ENCODE results near the gene MAP3K20.

MAP3K20 gene

DNA sequence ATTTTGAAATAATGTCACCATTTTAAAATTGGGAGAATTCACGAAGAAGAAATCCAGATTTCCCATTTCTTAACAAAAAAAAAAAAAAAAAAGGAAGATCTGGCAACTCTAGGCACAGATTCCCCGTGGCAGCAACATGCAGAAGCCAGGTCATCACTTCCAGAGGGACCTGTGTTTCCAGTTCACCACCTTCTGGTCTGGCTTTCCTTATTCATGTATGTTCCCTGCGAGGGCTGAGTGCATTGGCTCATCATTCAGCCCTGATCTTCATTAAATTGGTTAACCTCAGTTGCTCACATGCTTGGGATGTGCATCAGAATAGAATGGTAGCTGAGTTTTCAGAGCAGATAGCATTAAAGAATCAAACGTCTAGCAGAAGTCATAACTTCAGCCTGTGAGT lies 25.0 kb upstream of the MAP3K20 start:
- DNase-seq (ENCODE audit: low read depth, low spot score): no peak

DNA sequence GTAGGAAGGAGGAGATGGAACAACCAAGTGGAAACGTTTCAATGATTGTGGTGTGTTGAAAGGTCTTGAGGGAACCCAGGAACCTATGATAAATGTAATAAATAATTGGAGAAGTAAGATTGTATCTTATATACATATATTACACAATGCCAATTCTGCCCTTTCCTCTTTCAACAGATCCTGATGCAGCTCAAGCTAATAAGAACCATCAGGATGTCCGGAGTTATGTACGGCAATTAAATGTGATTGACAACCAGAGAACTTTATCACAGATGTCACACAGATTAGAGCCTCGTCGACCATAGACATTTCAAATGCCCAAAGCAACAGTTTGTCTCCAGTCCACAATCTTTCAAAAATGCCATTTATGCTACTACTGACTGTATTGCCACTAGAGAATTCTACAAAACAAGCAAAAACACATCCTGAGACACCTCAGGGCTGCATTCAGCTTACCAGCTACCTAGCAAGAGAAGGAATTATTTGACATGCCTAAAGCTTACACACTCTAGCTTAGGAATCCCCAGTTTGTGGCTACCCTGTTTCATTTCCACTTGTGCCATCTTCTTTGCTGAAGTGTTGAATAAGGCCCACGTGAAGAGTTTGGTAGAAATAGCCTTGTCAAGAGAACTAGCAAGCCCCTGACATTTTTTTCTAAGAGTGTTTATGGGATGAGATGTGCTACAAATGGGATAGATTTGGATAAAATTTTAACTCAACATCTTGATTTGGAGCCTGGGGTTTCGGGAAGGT lies 24.0 kb upstream of the MAP3K20 start:
- no peak for DNase-seq (ENCODE audit: low read depth, low spot score)

DNA sequence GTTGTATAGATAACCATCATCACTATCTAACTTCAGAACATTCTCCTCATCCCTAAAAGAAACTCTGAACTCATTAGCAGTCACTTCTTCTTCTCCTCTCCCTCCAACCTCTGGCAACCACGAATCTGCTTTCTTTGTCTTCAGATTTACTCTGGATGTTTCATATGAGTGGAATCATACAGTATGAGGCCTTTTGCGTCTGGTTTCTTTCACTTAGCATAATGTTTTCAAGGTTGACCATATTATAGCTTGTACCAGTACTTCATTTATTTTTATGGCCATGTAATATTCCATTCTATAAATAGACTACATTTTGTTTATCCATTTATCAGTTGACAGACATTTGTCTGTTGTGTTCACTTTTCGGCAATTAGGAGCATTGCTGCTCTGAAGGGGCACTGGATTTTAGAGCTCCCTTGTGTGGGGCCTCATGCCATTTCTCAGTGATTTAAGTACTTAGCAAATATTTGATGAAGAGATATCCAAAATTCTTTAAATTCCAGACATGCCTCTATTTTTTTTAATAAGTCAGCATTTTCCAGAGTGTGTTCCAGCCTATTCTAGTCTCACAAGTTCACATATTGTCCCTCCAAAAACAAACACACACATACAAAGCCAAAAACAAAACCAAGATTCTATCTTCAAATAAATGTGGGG lies 22.5 kb upstream of the MAP3K20 start:
- DNase-seq (ENCODE audit: low read depth, low spot score): no peak

DNA sequence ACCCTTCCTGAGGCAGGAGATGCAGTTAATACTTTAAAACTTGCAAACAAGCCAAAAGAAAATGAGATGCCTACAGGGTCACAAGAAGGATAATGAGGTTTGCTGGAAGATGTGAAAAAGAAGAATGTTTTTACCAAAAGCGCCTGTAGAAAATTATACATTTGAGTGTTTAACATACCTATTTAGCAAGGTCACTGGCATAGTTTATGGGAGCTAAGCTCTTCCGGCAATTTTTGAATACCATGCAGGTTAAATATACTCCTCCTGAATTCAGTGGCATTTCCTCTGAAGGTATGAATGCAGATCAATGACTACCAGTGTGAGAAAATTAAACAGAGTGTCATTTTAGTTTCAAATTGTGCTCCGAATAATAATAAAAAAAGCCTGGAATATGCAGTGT lies 21.2 kb upstream of the MAP3K20 start:
- no peak for DNase-seq (ENCODE audit: low read depth, low spot score)

DNA sequence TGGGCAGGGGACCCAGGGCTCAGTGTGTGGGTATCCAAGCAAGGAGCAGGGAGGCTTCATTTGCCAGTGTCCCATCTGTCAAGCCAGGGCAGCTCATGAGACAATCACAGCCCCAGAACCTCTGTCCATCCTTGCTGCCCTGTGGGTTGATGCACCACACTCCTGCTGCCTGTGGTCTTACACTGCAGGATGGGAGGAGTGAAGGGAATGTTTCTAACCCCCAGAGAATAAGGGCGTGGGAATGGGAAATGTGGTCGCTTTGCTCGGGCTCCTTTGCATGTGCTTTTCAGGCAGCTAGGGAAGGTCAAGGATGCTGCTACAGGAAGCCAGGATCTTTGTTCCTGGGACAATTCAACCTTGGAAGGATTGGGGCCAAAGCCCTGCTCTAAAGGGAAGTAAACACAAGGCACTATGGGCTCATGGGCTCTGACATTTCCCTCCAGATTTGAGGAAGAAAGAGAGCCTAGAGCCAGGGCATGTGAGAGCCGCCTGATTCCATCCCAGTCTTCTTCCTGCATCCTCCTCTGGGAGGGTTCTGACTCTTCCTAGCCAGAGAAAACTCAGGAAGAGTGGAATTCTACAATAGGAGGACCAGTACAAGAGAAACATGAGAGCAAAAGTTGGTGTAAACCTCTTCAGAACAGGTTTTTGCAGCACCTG lies 18.8 kb upstream of the MAP3K20 start:
- DNase-seq (ENCODE audit: low read depth, low spot score): no peak

DNA sequence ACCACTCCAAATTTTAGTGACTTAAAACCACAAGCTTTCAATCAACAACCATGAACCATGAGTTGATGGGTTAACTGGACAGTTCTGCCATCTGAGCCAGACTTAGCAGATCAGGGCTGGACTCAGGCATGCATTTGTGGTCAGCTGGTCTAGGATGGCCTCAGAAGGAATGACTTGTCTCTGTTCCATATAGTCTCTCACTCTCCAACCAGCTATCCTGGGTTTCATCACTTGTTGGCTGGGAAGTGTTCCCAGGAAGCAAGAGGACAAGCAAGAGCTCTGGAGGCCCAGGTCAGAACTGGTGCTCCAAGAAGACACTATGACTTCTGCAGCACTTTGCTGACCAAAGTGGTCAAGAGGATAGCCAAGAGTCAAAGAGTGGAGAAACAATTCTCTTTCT lies 17.5 kb upstream of the MAP3K20 start:
- no peak for DNase-seq (ENCODE audit: low read depth, low spot score)

DNA sequence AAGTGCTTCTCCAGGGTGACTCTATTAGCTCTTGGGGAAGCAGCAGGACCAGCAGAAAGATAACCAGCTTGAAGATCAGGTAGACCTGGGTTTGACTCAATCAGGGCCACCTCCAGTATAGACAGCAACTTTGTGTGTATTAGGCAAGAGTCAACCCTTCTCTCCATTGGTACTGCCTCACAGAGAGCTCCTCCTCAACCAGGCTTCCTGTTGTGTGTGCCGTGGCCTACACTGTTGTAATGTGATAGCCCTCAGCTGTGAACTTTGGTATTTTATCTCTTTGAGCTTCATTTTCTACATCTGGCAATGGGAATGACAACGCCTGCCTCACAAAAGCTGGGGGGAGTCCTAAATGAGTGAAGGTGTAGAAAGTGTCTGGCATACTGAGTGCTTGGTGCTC lies 17.0 kb upstream of the MAP3K20 start:
- no peak for DNase-seq (ENCODE audit: low read depth, low spot score)

DNA sequence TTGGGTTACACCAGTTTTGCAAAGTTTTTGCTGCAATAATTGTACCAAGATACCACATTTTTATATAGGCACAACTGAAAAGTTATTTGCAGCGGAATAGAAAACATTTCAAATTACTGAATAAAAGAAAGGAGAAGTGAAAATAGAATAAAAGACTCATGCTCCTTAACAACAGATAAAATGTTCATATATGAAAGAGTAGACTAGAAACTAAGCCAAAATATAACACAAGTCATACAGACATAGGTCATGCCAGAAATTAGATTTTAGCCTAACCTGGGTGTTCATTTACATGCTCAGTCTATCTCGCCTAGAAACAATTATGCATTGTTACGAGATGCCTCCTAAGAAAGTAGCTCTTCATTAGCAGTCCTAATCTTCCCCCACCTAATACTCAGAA lies 16.4 kb upstream of the MAP3K20 start:
- no peak for DNase-seq (ENCODE audit: low read depth, low spot score)

DNA sequence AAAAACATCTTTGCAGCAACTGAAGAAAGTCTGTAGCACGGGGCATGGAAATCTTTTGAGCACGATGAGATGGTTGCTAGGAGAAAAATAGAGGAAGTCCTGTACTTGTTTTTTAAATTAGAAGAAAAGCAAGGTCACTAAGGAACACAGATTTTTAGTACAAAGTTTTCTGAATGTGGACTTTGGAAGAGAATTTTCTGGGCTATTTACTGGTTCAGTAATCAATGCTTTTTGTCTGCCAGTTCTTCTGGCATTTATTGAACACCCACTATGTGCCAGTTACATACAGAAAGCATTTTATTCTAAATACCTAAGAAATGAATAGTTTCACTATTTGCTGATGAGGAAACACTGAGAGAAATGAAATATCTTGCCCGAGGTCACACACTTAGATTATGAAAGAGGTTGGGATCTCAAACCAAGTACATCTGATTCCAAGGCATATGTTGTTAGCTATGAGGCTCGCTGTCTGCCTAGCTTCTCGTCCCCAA lies 15.6 kb upstream of the MAP3K20 start:
- DNase-seq (ENCODE audit: low read depth, low spot score): no peak

DNA sequence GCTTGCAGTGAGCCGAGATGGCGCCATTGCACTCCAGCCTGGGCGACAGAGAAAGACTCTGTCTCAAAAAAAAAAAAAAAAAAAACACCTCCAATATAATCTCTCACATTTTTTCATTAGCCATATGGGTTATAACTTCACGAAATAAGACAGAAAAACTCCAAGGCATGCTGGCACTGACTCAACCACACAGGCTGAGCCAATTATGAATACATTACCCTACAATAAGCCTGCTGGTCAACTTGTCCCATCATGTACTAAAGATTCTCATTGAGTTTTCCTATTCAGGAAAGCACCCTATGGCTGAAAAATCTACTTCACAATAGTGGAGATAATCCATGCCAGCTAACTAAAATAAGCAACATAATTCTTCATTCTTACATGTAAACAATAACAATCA lies 12.8 kb upstream of the MAP3K20 start:
- DNase-seq (ENCODE audit: low read depth, low spot score): no peak

DNA sequence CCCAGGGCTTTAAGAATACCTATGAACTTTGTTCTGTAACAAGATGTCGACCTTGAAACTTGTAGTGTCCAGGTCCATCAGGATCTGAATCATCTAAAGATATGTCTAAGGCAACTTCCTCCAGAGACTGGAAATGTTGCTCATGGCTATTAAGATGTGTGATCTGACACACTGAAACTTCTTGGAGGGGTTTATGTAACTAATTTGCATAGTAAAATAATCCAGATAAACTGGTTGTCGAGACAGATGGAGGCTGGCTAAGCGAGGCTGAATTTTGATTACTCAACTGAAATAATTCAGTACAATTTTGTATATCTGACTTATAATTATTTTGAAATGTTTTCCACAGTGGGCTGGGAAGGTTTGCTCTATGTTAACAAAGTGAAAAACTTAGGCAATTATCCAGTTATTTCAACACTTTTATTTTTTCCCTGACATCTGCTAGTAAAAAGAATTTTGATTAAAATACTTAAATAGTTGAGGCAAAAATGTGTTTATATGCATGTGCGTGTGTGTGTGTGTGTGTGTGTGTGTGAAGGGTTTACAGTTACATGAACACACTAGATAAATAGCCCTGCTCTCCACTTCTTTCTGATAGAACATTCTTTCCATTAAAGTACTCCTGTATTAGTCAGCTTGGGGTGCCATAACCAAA lies 11.4 kb upstream of the MAP3K20 start:
- no peak for DNase-seq (ENCODE audit: low read depth, low spot score)

DNA sequence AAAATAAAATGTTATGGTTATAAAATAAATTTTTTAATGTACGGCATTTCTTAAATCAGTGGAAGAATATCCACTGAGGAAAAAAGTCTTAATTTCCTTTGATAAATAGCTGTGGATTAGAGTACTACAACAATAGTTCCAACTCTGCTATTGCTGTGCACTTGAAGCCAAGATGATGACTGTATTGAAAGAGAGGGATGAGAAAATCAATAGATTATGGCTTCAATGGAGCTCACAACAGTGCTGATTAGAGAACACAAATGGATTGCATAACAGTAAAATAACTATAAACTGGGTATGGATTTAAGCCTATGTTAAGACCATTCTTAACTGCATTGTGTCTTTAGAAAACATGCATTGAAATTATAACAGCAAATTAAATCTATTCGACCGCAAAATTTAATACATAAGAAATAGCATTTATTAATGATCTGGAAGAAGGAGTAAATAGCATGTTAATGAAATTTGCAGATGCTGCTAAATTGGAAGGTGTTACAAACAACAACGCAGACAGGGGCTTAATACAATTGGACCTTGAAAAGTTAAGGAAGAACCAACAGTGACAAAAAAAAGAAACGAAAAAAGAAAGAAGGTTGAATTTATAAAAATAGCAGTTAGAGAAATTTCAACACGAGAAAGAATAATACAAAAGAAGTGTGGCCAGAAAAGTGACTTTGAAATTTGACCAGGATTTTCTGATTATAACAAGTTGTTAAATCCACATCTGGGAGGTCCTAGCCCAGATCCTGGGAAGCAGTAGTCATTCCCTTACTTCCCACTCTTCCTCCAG lies 8.6 kb upstream of the MAP3K20 start:
- DNase-seq (ENCODE audit: low read depth, low spot score): no peak

DNA sequence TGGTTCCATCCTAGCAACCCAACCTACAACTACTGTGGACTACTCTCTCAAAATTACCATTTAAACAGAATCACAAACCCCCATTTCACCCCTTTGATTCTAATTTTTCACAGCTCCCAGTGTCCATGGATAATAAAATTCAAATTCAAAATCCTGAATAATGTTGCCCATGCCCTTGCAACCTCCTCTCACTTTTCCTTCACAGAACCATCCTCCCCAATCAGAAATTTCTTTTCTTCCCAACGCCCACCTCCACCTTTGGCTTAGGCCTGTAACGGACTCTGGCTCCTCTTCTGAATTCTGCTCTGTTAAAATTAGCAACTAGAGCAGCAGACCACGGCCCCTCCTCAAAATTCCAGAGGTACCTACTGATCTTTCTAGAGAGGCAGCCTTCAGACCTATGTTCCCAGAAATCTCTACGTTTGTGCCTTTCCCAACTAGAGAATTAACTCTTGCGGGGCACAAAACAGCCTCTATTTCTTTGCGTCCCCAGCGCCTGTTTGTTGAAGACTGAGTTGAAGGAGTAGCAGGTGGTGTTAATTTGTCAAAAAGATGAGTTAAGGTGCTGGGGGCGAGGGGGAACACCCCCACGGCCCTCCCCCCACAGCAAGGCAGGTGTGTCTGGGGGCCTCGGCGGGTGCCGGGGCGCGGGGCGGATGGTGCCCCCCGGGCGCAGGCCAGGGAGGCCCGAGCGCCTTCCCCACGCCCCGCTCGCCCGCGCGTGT lies 428 bp upstream of the MAP3K20 start:
- DNase-seq (ENCODE audit: low read depth, low spot score): no peak

DNA sequence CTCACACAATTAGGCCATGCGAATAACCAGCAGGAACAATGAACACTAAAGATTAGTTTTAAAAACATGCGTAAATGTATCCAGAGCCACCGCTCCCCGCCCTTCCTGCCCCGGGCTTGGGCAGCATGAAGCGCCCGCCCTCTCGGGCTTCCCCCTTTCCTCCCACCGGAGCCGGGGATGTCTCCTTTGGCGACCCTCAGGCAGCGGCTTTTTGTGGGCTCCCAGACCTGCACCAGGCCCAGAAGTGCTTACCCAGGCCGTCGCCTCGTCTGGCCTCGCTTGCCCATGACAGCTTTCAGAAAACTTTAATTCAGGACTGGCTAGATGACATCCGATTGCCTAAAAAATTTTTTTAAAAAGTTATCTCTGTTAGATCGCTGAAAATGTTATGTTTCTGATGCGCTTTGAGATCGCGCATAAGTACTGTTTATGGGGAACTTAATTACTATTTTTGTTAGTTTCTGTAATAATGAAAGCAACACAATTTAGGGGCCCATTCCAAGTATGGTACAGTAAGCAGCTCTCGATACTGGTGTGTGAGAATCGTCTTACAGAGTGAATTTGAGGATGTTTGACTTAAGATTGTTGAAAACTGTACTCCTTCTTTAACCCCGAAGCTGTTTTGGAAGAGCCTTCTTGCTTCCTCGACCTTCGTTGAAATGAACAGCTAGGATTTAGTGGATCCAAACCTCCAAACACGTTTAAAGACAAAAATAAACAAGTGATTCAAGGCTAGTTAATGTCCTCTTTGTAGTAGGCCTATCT lies 1.1 kb downstream of the MAP3K20 start:
- DNase-seq (ENCODE audit: low read depth, low spot score): no peak

DNA sequence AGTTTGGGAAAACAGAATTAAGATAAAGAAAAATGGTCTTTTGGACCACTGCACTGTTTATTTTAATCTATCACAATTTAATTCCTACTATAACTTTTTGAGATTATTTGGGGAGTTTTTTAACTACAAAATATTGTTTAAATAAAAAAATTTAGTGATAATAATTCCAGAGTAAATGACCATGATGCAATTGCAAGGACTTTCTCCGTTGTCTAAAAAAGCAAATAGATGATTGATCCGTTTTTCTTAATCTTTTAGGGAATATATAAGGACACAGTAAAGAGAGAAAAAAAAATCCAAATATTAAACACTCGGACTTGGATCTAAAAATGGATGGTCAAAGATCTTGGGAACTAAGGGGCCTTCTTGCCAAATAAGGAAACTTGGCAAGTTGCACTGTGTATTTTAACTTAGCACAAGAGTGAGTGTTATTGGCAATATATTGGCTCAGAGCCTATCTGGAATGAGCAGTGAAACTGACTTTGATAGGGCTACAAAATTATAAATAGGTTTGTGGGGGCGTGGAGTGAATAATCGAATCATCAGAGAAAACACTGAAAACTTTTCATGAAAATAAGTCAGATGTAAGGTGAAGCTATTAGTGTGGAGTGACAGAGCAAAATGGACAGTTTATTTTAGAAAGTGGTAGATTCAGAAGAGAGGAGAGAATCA lies 2.0 kb downstream of the MAP3K20 start:
- DNase-seq (ENCODE audit: low read depth, low spot score): no peak

DNA sequence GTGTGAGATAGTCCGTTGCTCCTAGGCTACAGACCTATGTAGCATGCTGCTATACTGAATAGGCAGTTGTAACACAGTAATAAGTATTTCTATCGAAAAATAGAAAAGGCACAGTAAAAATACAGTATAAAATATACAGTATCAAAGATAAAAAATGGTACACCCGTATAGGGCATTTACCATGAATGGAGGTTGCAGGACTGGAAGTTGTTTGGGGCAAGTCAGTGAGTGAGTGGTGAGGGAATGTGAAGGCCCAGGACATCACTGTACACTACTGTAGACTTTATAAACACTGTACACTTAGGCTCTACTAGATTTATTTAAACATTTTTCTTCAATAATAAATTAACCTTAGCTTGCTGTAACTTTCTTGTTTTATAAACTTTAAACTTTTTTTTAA lies 3.5 kb downstream of the MAP3K20 start:
- no peak for DNase-seq (ENCODE audit: low read depth, low spot score)

DNA sequence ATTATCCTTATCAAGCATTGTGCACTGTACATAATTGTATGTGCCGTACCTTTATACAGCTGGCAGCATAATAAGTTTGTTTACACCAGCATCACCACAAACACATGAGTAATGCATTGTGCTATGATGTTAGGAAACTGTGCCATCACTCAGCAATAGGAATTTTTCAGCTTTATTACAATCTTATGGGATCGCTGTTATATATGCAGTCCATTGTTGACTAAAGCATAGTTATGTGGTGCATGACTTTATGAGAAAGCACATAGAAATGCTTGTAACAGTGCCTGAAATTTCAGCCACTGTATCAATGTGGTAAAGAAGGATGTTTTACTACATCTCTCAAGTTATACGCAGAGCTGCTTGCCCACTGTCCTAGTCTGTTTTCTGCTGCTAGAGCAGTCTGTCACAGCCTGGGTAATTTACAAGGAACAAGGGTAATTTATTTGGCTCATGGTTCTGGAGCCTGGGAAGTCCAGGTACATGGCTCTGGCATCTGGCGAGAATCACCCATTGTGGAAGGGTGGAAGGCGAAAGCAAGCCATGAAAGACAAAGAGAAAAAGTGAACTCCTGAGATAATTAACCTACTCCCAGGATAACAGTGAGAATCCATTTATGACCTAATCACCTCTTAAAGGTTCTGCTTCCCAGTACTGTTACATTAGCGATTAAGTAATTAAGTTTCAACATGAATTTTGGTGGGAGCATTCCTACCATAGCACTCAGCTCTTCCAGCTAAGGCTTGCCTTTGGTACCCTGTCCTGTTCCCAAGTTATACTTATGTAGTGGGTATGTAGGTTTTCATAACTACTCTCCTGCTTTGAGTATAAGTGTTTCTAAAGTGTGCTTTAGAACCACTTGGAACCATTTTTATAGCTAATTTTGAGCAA lies 4.6 kb downstream of the MAP3K20 start:
- DNase-seq (ENCODE audit: low read depth, low spot score): no peak

DNA sequence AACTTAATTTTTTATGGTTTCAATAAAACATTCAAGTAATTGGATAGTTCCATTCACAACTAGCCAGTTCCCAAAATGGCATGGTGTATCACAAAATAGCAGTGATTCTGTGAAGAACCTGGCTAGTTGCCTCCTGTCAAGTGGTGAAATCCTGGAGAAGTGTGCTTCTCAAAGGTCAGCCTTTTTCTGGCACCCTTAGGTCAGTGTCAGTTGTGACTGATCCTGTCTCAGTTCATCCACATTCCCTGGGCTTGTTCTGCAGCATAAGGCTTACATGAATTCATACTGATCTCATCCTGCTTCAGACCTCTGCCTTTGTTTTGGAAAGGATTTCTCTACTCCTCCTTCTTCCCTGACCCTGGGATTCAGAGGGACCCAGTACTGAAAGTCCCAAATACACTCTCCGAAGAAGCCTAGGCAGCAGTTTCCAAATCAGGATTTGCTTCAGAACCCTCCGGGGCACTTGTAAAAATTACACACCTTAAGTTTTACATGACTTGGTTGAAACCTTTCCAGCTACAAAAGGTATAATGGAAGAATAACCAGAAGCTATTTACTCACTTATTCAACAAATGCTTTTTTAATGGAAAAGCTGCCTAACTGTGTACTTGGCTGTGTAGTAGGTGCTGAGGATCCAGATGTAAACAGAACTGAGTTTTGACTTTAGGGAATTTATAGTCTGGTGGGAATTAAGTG lies 11.0 kb downstream of the MAP3K20 start:
- no peak for DNase-seq (ENCODE audit: low read depth, low spot score)
